ENCODE results near the gene OSTC.

DNA sequence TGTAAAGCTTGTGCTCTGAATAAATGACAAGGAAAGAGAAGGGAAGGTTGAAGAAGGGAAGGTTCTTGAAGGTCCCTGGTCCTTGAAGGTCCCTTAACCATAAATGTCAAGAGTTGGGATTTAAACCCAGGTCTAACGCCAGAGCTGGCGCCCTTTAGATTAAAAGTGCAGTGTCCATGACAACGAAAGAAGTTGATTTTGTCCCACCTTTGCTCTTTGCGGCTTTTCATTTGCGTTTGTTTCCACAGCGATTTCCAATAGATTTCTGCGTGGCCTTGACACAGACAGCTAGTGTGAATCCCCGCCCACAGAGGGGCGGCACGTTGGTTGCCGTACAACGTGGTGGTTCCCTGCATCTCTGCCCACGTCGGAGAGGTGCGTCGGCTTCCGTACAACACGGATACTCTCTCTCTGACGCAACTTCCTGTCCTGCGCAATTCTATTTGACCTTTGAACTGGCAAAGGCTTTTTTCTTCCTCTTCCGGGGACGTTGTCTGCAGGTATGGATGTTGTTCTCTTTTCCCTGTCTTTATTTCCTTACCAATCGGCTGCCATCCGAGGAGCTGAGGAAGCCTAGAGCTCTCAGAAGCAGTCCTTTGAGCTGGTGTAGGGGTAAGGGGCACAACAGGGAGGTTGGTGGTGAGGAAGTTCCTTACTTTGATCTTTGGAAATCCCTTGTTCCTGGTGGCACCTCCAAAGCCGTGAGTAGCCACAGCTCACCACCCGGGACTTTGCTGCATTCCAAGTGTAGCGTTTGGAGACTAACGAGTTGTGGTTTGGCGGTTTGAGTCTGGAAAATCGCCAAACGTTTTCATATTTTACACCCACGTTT, 30.1 kb upstream of the OSTC start, which contains the start of gene RPL34:
- TF ChIP-seq, protein P1, sequence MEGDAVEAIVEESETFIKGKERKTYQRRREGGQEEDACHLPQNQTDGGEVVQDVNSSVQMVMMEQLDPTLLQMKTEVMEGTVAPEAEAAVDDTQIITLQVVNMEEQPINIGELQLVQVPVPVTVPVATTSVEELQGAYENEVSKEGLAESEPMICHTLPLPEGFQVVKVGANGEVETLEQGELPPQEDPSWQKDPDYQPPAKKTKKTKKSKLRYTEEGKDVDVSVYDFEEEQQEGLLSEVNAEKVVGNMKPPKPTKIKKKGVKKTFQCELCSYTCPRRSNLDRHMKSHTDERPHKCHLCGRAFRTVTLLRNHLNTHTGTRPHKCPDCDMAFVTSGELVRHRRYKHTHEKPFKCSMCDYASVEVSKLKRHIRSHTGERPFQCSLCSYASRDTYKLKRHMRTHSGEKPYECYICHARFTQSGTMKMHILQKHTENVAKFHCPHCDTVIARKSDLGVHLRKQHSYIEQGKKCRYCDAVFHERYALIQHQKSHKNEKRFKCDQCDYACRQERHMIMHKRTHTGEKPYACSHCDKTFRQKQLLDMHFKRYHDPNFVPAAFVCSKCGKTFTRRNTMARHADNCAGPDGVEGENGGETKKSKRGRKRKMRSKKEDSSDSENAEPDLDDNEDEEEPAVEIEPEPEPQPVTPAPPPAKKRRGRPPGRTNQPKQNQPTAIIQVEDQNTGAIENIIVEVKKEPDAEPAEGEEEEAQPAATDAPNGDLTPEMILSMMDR (IDR thresholded peaks at IDR 0.05; ENCODE audit: low read length), result no peak
- TF ChIP-seq EZH2 (optimal IDR thresholded peaks at IDR 0.05; ENCODE audit: low read depth, low read length), result no peak
